Muscle layer of colon (tissue), 2 donors: ENCODE measurements around the gene MS4A18.

Experiments
- H3K27ac ChIP-seq: one replicate; pipeline ENCODE4 v1.7.0; 2013; ENCODE audit warnings: low read depth, mild to moderate bottlenecking, low read length, moderate library complexity
- H3K27me3 ChIP-seq, 2 donors: one replicate each; pipeline ENCODE4 v1.7.0; 2013; ENCODE audit warnings: low read length in 2 of 2, mild to moderate bottlenecking in 2 of 2; ENCODE audit not compliant: insufficient read depth in 2 of 2, control insufficient read depth in 1 of 2
- H3K36me3 ChIP-seq: one replicate; pipeline ENCODE4 v1.7.0; 2013; ENCODE audit warnings: mild to moderate bottlenecking, low read length; ENCODE audit not compliant: insufficient read depth
- H3K4me1 ChIP-seq: one replicate; pipeline ENCODE4 v1.7.0; 2013; ENCODE audit warnings: mild to moderate bottlenecking, low read length; ENCODE audit not compliant: insufficient read depth
- H3K4me3 ChIP-seq, 2 donors: one replicate each; pipeline ENCODE4 v1.7.0; 2013; ENCODE audit warnings: low read length in 2 of 2, low read depth in 1 of 2, mild to moderate bottlenecking in 1 of 2, moderate library complexity in 1 of 2
- H3K9ac ChIP-seq: one replicate; pipeline ENCODE4 v1.7.0; 2013; ENCODE audit warnings: low read length
- H3K9me3 ChIP-seq: one replicate; pipeline ENCODE4 v1.7.0; 2013; ENCODE audit warnings: mild to moderate bottlenecking, low read length
- donor health status: abdominal sarcoma.
- donor health status: Adenocarcinoma of cecum.

Gene MS4A18

GRCh38 chr11:60768202-60768601 is 43.7 kb downstream of the MS4A18 start:
- peaks cover 0 to 5% of the 10 kb centered on the region in 2 donors for H3K27me3 ChIP-seq

GRCh38 chr11:60769273-60769672 is 44.8 kb downstream of the MS4A18 start:
- Histone ChIP-seq H3K27me3 (peaks cover 0 to 5% of the 10 kb centered on the region in 2 donors), H3K27ac (no peak overlapping the region), H3K4me1 (no peaks in the 10 kb centered on the region), H3K9ac (no peak overlapping the region), H3K4me3 (no peak overlapping the region), H3K9me3 (no peaks in the 10 kb centered on the region), H3K36me3 (no peaks in the 10 kb centered on the region)

More at GRCh38 chr11:60768202-60768601, 43.7 kb downstream of the MS4A18 start:
- Histone ChIP-seq H3K4me3 (no peak overlapping the region), H3K27ac (no peak overlapping the region), H3K9me3 (no peaks in the 10 kb centered on the region), H3K4me1 (no peaks in the 10 kb centered on the region), H3K9ac (no peak overlapping the region), H3K36me3 (no peaks in the 10 kb centered on the region)

GRCh38 chr11:60769811-60770210 is 45.3 kb downstream of the MS4A18 start:
- Histone ChIP-seq H3K36me3 (no peaks in the 10 kb centered on the region), H3K4me1 (no peaks in the 10 kb centered on the region), H3K27ac (no peak overlapping the region), H3K9ac (no peak overlapping the region), H3K4me3 (no peak overlapping the region), H3K27me3 (peaks cover 0 to 5% of the 10 kb centered on the region in 2 donors), H3K9me3 (no peaks in the 10 kb centered on the region)

GRCh38 chr11:60771146-60771545 is 46.6 kb downstream of the MS4A18 start:
- Histone ChIP-seq H3K9me3 (no peaks in the 10 kb centered on the region), H3K27me3 (peaks cover 0 to 5% of the 10 kb centered on the region in 2 donors), H3K4me1 (peaks cover 5% of the 10 kb centered on the region), H3K27ac (no peak overlapping the region), H3K9ac (no peak overlapping the region), H3K36me3 (no peaks in the 10 kb centered on the region), H3K4me3 (no peak overlapping the region)

GRCh38 chr11:60771879-60772525 is 47.5 kb downstream of the MS4A18 start:
- H3K9me3 ChIP-seq: no peaks in the 10 kb centered on the region
- H3K27ac ChIP-seq: no peak overlapping the region
- no peaks in the 10 kb centered on the region for H3K36me3 ChIP-seq
- no peak overlapping the region for H3K4me3 ChIP-seq
- no peaks in the 10 kb centered on the region for H3K27me3 ChIP-seq
- H3K4me1 ChIP-seq: peaks cover 5% of the 10 kb centered on the region
- H3K9ac ChIP-seq: no peak overlapping the region

GRCh38 chr11:60772666-60773065 is 48.1 kb downstream of the MS4A18 start:
- Histone ChIP-seq H3K27me3 (no peaks in the 10 kb centered on the region), H3K4me3 (no peak overlapping the region), H3K9ac (no peak overlapping the region), H3K9me3 (no peaks in the 10 kb centered on the region), H3K4me1 (peaks cover 5% of the 10 kb centered on the region), H3K27ac (no peak overlapping the region), H3K36me3 (no peaks in the 10 kb centered on the region)

- Histone ChIP-seq H3K27me3 (no peaks in the 10 kb centered on the region), H3K4me3 (no peak overlapping the region), H3K9me3 (no peaks in the 10 kb centered on the region), H3K9ac (no peak overlapping the region), H3K27ac (no peak overlapping the region), H3K36me3 (no peaks in the 10 kb centered on the region), H3K4me1 (peaks cover 5% of the 10 kb centered on the region)
Observed at GRCh38 chr11:60774726-60775125, 50.2 kb downstream of the MS4A18 start.

- Histone ChIP-seq H3K9me3 (no peaks in the 10 kb centered on the region), H3K4me3 (no peak overlapping the region), H3K36me3 (no peaks in the 10 kb centered on the region), H3K4me1 (peaks cover 5% of the 10 kb centered on the region), H3K27ac (no peak overlapping the region), H3K9ac (no peak overlapping the region), H3K27me3 (no peaks in the 10 kb centered on the region)
Observed at GRCh38 chr11:60775420-60775961, 51.0 kb downstream of the MS4A18 start.

- no peaks in the 10 kb centered on the region for H3K9me3 ChIP-seq
- H3K27me3 ChIP-seq: no peaks in the 10 kb centered on the region
- no peak overlapping the region for H3K27ac ChIP-seq
- H3K9ac ChIP-seq: no peak overlapping the region
- no peak overlapping the region for H3K4me3 ChIP-seq
- peaks cover 5% of the 10 kb centered on the region for H3K4me1 ChIP-seq
- H3K36me3 ChIP-seq: no peaks in the 10 kb centered on the region
Observed at GRCh38 chr11:60776167-60776566, 51.6 kb downstream of the MS4A18 start.

- no peaks in the 10 kb centered on the region for H3K36me3 ChIP-seq
- H3K4me1 ChIP-seq: peaks cover 5% of the 10 kb centered on the region
- no peak overlapping the region for H3K27ac ChIP-seq
- H3K9me3 ChIP-seq: no peaks in the 10 kb centered on the region
- no peak overlapping the region for H3K9ac ChIP-seq
- no peak overlapping the region for H3K4me3 ChIP-seq
- no peaks in the 10 kb centered on the region for H3K27me3 ChIP-seq
Observed at GRCh38 chr11:60777106-60777505, 52.6 kb downstream of the MS4A18 start.

- Histone ChIP-seq H3K27ac (no peak overlapping the region), H3K9me3 (no peaks in the 10 kb centered on the region), H3K4me3 (no peak overlapping the region), H3K27me3 (no peaks in the 10 kb centered on the region), H3K9ac (no peak overlapping the region), H3K4me1 (peaks cover 5% of the 10 kb centered on the region), H3K36me3 (no peaks in the 10 kb centered on the region)
Observed at GRCh38 chr11:60777572-60777971, 53.1 kb downstream of the MS4A18 start.

- Histone ChIP-seq H3K4me1 (peaks cover 5% of the 10 kb centered on the region), H3K36me3 (no peaks in the 10 kb centered on the region), H3K27me3 (no peaks in the 10 kb centered on the region), H3K9me3 (no peaks in the 10 kb centered on the region), H3K27ac (no peak overlapping the region), H3K4me3 (no peak overlapping the region), H3K9ac (no peak overlapping the region)
Observed at GRCh38 chr11:60780065-60780464, 55.5 kb downstream of the MS4A18 start.
